Upper lobe of left lung (tissue), 6 donors: ENCODE results near the gene SLAIN1. TPM values are rescaled to one million over a fixed set of nuclear protein-coding genes. Genes with fewer than 3 reads are reported as not detected.

ENCODE experiments used
- ATAC-seq, 2 donors: fragments of 200-7000 bp; cut with Tn5 transposase; one replicate each; pipeline ENCODE4 v1.9.1; 2022; ENCODE audit warnings: mild to moderate bottlenecking in 2 of 2, moderate library complexity in 2 of 2; ENCODE audit not compliant: low FRiP score in 2 of 2
- DNase-seq, 2 donors: peaks; one replicate each; pipeline ENCODE4 v3.0.0-alpha.2; 2019 to 2020
- H3K27ac ChIP-seq, 4 donors: fragments of 200-600 bp; sonication (generic); one replicate each; pipeline ENCODE4 v1.5.1; 2016 to 2019
- H3K27me3 ChIP-seq, 4 donors: fragments of 200-600 bp; sonication (generic); one replicate each; pipeline ENCODE4 v1.5.1; 2017 to 2019
- H3K36me3 ChIP-seq, 4 donors: fragments of 200-600 bp; sonication (generic); one replicate each; pipeline ENCODE4 v1.5.1; 2016 to 2019
- H3K4me1 ChIP-seq, 4 donors: fragments of 200-600 bp; sonication (generic); one replicate each; pipeline ENCODE4 v1.5.1; 2018 to 2019
- H3K4me3 ChIP-seq, 4 donors: fragments of 200-600 bp; sonication (generic); one replicate each; pipeline ENCODE4 v1.5.1; 2017 to 2019; ENCODE audit warnings: mild to moderate bottlenecking in 2 of 4, moderate library complexity in 1 of 4
- H3K9me3 ChIP-seq, 4 donors: fragments of 200-600 bp; sonication (generic); one replicate each; pipeline ENCODE4 v1.5.1; 2018 to 2019
- CTCF ChIP-seq, 6 experiments: fragments of 450-650 bp in 4 of 6; fragments of 200-600 bp in 2 of 6; sonication (generic) in 2 of 6; IDR thresholded peaks; one replicate each; pipeline ENCODE4 v1.5.1; 2016 to 2019; ENCODE audit warnings: antibody characterized with exemption in 6 of 6
- EP300 ChIP-seq, 4 donors: sonication (generic); formaldehyde crosslinking; IDR thresholded peaks; one replicate each; pipeline ENCODE4 v1.5.1; 2017; ENCODE audit warnings: antibody characterized with exemption in 4 of 4, control low read depth in 2 of 4
- POLR2A ChIP-seq, 4 donors: fragments of 450-650 bp; IDR thresholded peaks; one replicate each; pipeline ENCODE4 v1.5.1; 2016 to 2017; ENCODE audit warnings: antibody characterized with exemption in 4 of 4, mild to moderate bottlenecking in 2 of 4
- POLR2AphosphoS5 ChIP-seq, 2 donors: sonication (generic); formaldehyde crosslinking; IDR thresholded peaks; one replicate each; pipeline ENCODE4 v1.5.1; 2017; ENCODE audit warnings: antibody characterized with exemption in 2 of 2
- WGBS, 2 donors: methylation state at CpG; one replicate each; pipeline ENCODE4 v1.1.5; 2017 to 2018; 5-methylcytosine and 5-hydroxymethylcytosine counted together
- total RNA-seq, 6 donors: library from RNA; depleted of rRNA in 4 of 6; stranded (reverse); fragments of >200 nt in 4 of 6; gene quantifications; one replicate each; pipeline versions ENCODE4 v1.1.0 to v1.2.1, GENCODE V29; 2016 to 2021
- donor health status: DM: no; HTN: no; CAD: no; lungs with moderate emphysema.
- donor health status: DM: no; HTN: yes; CAD: no; lungs with severe emphysema.

The SLAIN1 gene
- total RNA-seq, 6 donors from 2014 or later, result 10.6 to 35.6 (median 21.4) TPM

GRCh38 chr13:77724092-77724491 lies 26.6 kb downstream of the SLAIN1 start:
- ATAC-seq (no peak), DNase-seq (no peak)
- Histone ChIP-seq H3K4me3 (no peak overlapping the region), H3K9me3 (no peaks in the 10 kb centered on the region), H3K4me1 (no peaks in the 10 kb centered on the region), H3K27me3 (no peaks in the 10 kb centered on the region), H3K36me3 (peaks cover 0 to 3% (median 0%) of the 10 kb centered on the region in 4 donors), H3K27ac (no peak overlapping the region)
- no peak for TF ChIP-seq POLR2AphosphoS5 (IDR thresholded peaks at IDR 0.05)
- no peak for TF ChIP-seq EP300 (IDR thresholded peaks at IDR 0.05)
- no peak for TF ChIP-seq POLR2A (IDR thresholded peaks at IDR 0.05)
- TF ChIP-seq CTCF (IDR thresholded peaks at IDR 0.05), result no peak
- 84 to 92% methylated on average over 6 of the region's 6 CpGs for WGBS, 2 donors

GRCh38 chr13:77725071-77725470 lies 27.6 kb downstream of the SLAIN1 start:
- 69 to 77% methylated on average over 1 of the region's 1 CpG for whole genome bisulfite sequencing, 2 donors
- Histone ChIP-seq H3K27me3 (no peaks in the 10 kb centered on the region), H3K4me3 (no peak overlapping the region), H3K9me3 (no peaks in the 10 kb centered on the region), H3K27ac (no peak overlapping the region), H3K4me1 (no peaks in the 10 kb centered on the region), H3K36me3 (peaks cover 0 to 3% (median 0%) of the 10 kb centered on the region in 4 donors)
- no peak for DNase-seq
- TF ChIP-seq POLR2AphosphoS5 (IDR thresholded peaks at IDR 0.05) (no peak), CTCF (IDR thresholded peaks at IDR 0.05) (no peak), EP300 (IDR thresholded peaks at IDR 0.05) (no peak)
- ATAC-seq, result no peak

GRCh38 chr13:77728265-77729125 lies 31.0 kb downstream of the SLAIN1 start:
- no peak overlapping the region for H3K27ac ChIP-seq
- TF ChIP-seq POLR2AphosphoS5 (IDR thresholded peaks at IDR 0.05) (no peak), EP300 (IDR thresholded peaks at IDR 0.05) (no peak), CTCF (IDR thresholded peaks at IDR 0.05) (no peak), POLR2A (IDR thresholded peaks at IDR 0.05) (no peak)
- H3K4me3 ChIP-seq, result no peak overlapping the region
- no peaks in the 10 kb centered on the region for H3K36me3 ChIP-seq
- H3K27me3 ChIP-seq, result no peaks in the 10 kb centered on the region
- WGBS, 2 donors, result 79 to 80% methylated on average over 5 of the region's 5 CpGs
- ATAC-seq (no peak), DNase-seq (no peak)
- no peaks in the 10 kb centered on the region for H3K4me1 ChIP-seq
- no peaks in the 10 kb centered on the region for H3K9me3 ChIP-seq

- DNase-seq, result no peak
- no peak overlapping the region for H3K4me3 ChIP-seq
- no peaks in the 10 kb centered on the region for H3K36me3 ChIP-seq
- TF ChIP-seq POLR2A (IDR thresholded peaks at IDR 0.05) (no peak), POLR2AphosphoS5 (IDR thresholded peaks at IDR 0.05) (no peak), CTCF (IDR thresholded peaks at IDR 0.05) (no peak), EP300 (IDR thresholded peaks at IDR 0.05) (no peak)
- no peaks in the 10 kb centered on the region for H3K4me1 ChIP-seq
- no peak for ATAC-seq
- no peak overlapping the region for H3K27ac ChIP-seq
- 76 to 91% methylated on average over 8 of the region's 8 CpGs for WGBS, 2 donors
- no peaks in the 10 kb centered on the region for H3K9me3 ChIP-seq
- no peaks in the 10 kb centered on the region for H3K27me3 ChIP-seq
Measured at GRCh38 chr13:77729502-77730221, 32.2 kb downstream of the SLAIN1 start.
